ENCODE results near the gene MAD1L1. TPM values are rescaled to one million over a fixed set of nuclear protein-coding genes. Genes with fewer than 3 reads are reported as not detected.

Gene MAD1L1
- total RNA-seq, 1 experiment from 2014 or later, result 38.5 TPM

DNA sequence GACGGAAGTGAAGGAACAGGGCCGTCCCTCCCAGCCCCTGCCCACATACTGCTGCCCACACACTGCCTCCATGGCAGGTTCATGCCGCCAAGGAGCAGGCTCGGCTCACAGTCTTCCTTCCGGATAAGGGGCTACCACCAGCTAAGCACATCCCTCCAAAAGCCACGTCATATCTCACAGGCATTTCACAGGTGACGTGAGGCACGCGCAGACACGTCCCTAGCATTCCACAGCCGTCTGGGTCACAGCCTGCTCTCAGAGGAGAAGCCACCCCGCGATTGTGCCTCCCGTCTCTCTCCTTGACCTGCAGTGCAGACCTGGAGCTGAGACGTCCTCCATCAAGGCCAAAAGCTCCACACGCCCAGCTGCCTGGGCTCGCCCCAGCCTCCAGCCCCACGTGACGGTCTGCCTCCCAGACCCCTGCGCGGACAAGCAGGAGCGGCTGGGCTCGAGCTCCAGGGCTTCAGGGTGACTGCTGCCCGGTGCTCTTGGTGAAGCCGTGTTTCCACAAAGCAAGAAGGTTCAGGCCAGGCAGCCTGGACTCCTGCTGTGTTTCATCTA lies 114.0 kb downstream of the MAD1L1 start:
- Histone ChIP-seq H3K27ac (ENCODE audit: low read depth, low read length) (no peak overlapping the region), H3K9me3 (ENCODE audit: control insufficient read depth in 1 of 2, insufficient read depth in 1 of 2, low read depth in 1 of 2, low read length in 2 of 2) (no peaks in the 10 kb centered on the region), H3K27me3 (ENCODE audit: insufficient read depth, low read length) (no peaks in the 10 kb centered on the region), H3K4me3 (replicated peaks in 1 of 2; ENCODE audit: low read depth in 1 of 2, low read length in 2 of 2) (no peak overlapping the region), H4K20me1 (ENCODE audit: insufficient read depth) (no peaks in the 10 kb centered on the region), H3K4me2 (ENCODE audit: low read length) (no peak overlapping the region), H3K4me1 (ENCODE audit: control insufficient read depth in 1 of 2, insufficient read depth in 2 of 2, low read length in 2 of 2) (peaks cover 43 to 54% of the 10 kb centered on the region in 2 experiments), H3K9me2 (ENCODE audit: insufficient read depth) (no peaks in the 10 kb centered on the region), H2AFZ (ENCODE audit: low read depth, low read length, poor library complexity, severe bottlenecking) (no peak overlapping the region), H3K36me3 (ENCODE audit: control insufficient read depth in 1 of 2, insufficient read depth in 2 of 2, low read length in 2 of 2) (no peaks in the 10 kb centered on the region), H3K9ac (ENCODE audit: low read length) (no peak overlapping the region), H3K79me2 (ENCODE audit: insufficient read depth, low read length) (peaks cover 4% of the 10 kb centered on the region; the same call in 1 of the 2 replicates)
- POLR2A ChIA-PET, result no interaction called here
- TF ChIP-seq YY1 (IDR thresholded peaks at IDR 0.05; ENCODE audit: extremely low read depth, insufficient replicate concordance, low read depth, low read length), result no peak
- TF ChIP-seq ELF1 (IDR thresholded peaks at IDR 0.05; ENCODE audit: borderline replicate concordance, low read depth), result no peak
- TF ChIP-seq CEBPB (IDR thresholded peaks at IDR 0.05; ENCODE audit: low read depth), result no peak
- TF ChIP-seq, protein P1, sequence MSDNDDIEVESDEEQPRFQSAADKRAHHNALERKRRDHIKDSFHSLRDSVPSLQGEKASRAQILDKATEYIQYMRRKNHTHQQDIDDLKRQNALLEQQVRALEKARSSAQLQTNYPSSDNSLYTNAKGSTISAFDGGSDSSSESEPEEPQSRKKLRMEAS (IDR thresholded peaks at IDR 0.05), result no peak
- TF ChIP-seq EZH2phosphoT487 (IDR thresholded peaks at IDR 0.05; ENCODE audit: borderline replicate concordance), result no peak
- TF ChIP-seq, protein P2, sequence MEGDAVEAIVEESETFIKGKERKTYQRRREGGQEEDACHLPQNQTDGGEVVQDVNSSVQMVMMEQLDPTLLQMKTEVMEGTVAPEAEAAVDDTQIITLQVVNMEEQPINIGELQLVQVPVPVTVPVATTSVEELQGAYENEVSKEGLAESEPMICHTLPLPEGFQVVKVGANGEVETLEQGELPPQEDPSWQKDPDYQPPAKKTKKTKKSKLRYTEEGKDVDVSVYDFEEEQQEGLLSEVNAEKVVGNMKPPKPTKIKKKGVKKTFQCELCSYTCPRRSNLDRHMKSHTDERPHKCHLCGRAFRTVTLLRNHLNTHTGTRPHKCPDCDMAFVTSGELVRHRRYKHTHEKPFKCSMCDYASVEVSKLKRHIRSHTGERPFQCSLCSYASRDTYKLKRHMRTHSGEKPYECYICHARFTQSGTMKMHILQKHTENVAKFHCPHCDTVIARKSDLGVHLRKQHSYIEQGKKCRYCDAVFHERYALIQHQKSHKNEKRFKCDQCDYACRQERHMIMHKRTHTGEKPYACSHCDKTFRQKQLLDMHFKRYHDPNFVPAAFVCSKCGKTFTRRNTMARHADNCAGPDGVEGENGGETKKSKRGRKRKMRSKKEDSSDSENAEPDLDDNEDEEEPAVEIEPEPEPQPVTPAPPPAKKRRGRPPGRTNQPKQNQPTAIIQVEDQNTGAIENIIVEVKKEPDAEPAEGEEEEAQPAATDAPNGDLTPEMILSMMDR (IDR thresholded peaks at IDR 0.05 in 2 of 3, conservative IDR thresholded peaks at IDR 0.05 in 1 of 3; ENCODE audit: borderline replicate concordance in 1 of 3, insufficient read depth in 1 of 3, low read depth in 2 of 3, low read length in 2 of 3), result no peak
- no peak for TF ChIP-seq SP1 (IDR thresholded peaks at IDR 0.05; ENCODE audit: low read depth)
- TF ChIP-seq EZH2 (IDR thresholded peaks at IDR 0.05), result no peak
- TF ChIP-seq CBX3 (IDR thresholded peaks at IDR 0.05; ENCODE audit: low read depth), result no peak
- no peak for TF ChIP-seq ZNF274 (IDR thresholded peaks at IDR 0.05; ENCODE audit: low read depth, low read length)
- TF ChIP-seq TCF7L2 (IDR thresholded peaks at IDR 0.05; ENCODE audit: borderline replicate concordance, extremely low read depth, insufficient read depth, insufficient read length), result no peak
- TF ChIP-seq SRF (IDR thresholded peaks at IDR 0.05; ENCODE audit: low read depth), result no peak
- no peak for TF ChIP-seq EGR1 (IDR thresholded peaks at IDR 0.05; ENCODE audit: low read depth)
- TF ChIP-seq FOSL1 (IDR thresholded peaks at IDR 0.05; ENCODE audit: low read depth), result no peak
- no peak for TF ChIP-seq POLR2AphosphoS5 (IDR thresholded peaks at IDR 0.05; ENCODE audit: low read depth, low read length)
- no peak for TF ChIP-seq JUND (IDR thresholded peaks at IDR 0.05)
- TF ChIP-seq RAD21 (IDR thresholded peaks at IDR 0.05; ENCODE audit: low read depth), result no peak
- TF ChIP-seq REST (IDR thresholded peaks at IDR 0.05; ENCODE audit: low read depth), result no peak
- TF ChIP-seq, protein P3, sequence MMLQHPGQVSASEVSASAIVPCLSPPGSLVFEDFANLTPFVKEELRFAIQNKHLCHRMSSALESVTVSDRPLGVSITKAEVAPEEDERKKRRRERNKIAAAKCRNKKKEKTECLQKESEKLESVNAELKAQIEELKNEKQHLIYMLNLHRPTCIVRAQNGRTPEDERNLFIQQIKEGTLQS (IDR thresholded peaks at IDR 0.05), result no peak
- TF ChIP-seq, protein P4, sequence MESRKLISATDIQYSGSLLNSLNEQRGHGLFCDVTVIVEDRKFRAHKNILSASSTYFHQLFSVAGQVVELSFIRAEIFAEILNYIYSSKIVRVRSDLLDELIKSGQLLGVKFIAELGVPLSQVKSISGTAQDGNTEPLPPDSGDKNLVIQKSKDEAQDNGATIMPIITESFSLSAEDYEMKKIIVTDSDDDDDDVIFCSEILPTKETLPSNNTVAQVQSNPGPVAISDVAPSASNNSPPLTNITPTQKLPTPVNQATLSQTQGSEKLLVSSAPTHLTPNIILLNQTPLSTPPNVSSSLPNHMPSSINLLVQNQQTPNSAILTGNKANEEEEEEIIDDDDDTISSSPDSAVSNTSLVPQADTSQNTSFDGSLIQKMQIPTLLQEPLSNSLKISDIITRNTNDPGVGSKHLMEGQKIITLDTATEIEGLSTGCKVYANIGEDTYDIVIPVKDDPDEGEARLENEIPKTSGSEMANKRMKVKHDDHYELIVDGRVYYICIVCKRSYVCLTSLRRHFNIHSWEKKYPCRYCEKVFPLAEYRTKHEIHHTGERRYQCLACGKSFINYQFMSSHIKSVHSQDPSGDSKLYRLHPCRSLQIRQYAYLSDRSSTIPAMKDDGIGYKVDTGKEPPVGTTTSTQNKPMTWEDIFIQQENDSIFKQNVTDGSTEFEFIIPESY (IDR thresholded peaks at IDR 0.05; ENCODE audit: extremely low read depth, insufficient replicate concordance, low read length), result no peak
- CTCF ChIA-PET, result no interaction called here
- BruUV-seq (replicated peaks), result no TSS peak
- DNase-seq (ENCODE audit: low read depth, low spot score) (no peak), ATAC-seq (no peak)
- intact Hi-C loops (cut with micrococcal nuclease), result no loop called here
- RAD21 ChIA-PET (ENCODE audit: low non-redundant PET in 1 of 2, low total read pairs in 2 of 2, uncharacterized antibody in 2 of 2, unreplicated experiment in 2 of 2), result no interaction called here
